Ovary (tissue), 3 donors: ENCODE measurements around the gene SLC4A1AP.

ENCODE experiments used
- CTCF ChIP-seq, 3 donors: fragments of 450-650 bp in 2 of 3; fragments of 200-600 bp in 1 of 3; IDR thresholded peaks; one replicate each; pipeline versions ENCODE4 v1.5.1 to v1.8.0; 2016 to 2022; ENCODE audit warnings: antibody characterized with exemption in 3 of 3, mild to moderate bottlenecking in 1 of 3
- POLR2A ChIP-seq: fragments of 450-650 bp; IDR thresholded peaks from one replicate; pipeline ENCODE4 v1.6.1; 2017; ENCODE audit warnings: antibody characterized with exemption, mild to moderate bottlenecking, moderate library complexity
- donor health status: DM: no; HTN: no; CAD: no.

- TF ChIP-seq CTCF (IDR thresholded peaks at IDR 0.05) (no peak), POLR2A (peak; percentile 42)
These were observed 71.7 kb downstream of the SLC4A1AP start for GRCh38 chr2:27735263-27735904.
